WERI-Rb-1 (cell line): ENCODE results near the gene DERA.

Experiments
- DNase-seq: peaks from one replicate; pipeline ENCODE4 v3.0.0-alpha.2; 2020
- H3K27ac ChIP-seq: fragments of 250-450 bp; sonication (Bioruptor Pico); 2 replicates; pipeline ENCODE4 v1.5.1; 2020; ENCODE audit warnings: mild to moderate bottlenecking, moderate library complexity
- H3K27me3 ChIP-seq: fragments of 250-450 bp; sonication (Bioruptor Pico); 2 replicates; pipeline ENCODE4 v1.5.1; 2021; ENCODE audit warnings: mild to moderate bottlenecking, low read depth, moderate library complexity; ENCODE audit not compliant: insufficient read depth, severe bottlenecking
- H3K36me3 ChIP-seq: fragments of 250-450 bp; sonication (Bioruptor Pico); 2 replicates; pipeline ENCODE4 v1.5.1; 2020; ENCODE audit warnings: mild to moderate bottlenecking, moderate library complexity
- H3K4me3 ChIP-seq: 2 replicates; pipeline ENCODE4 v1.5.1; 2011; ENCODE audit warnings: low read depth, mild to moderate bottlenecking, control low read depth, low read length
- H3K9me3 ChIP-seq: fragments of 250-450 bp; sonication (Bioruptor Pico); 2 replicates; pipeline ENCODE4 v1.5.1; 2021; ENCODE audit warnings: mild to moderate bottlenecking, moderate library complexity; ENCODE audit not compliant: severe bottlenecking
- TF ChIP-seq, protein P1 (sequence below): IDR thresholded peaks from 2 replicates; pipeline ENCODE4 v1.5.1; 2011; ENCODE audit warnings: low read depth, mild to moderate bottlenecking, control low read depth, inconsistent platforms, low read length

Gene DERA

DNA sequence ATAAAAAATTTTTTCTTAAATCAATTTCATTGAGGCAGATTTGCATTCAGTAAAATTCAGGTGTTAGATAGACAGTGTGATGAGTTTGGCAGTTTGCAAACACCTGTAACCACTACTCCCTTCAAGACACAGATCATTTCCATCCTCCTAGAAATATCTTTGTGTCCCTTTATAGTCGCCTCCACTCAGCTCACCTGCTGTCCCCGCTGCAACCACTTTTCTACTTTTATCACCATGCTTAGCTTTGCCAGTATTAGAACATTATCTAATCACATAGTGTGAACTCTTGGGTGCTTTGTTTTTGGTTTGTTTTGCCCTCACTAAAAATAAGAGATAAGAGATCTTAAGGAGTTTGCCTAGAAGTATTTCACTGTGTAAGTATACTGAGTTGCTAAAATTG, 73.8 kb downstream of the DERA start:
- Histone ChIP-seq H3K4me3 (no peak overlapping the region), H3K27ac (no peak overlapping the region), H3K9me3 (no peaks in the 10 kb centered on the region), H3K36me3 (peaks cover 43% of the 10 kb centered on the region), H3K27me3 (no peaks in the 10 kb centered on the region)
- TF ChIP-seq, protein P1, sequence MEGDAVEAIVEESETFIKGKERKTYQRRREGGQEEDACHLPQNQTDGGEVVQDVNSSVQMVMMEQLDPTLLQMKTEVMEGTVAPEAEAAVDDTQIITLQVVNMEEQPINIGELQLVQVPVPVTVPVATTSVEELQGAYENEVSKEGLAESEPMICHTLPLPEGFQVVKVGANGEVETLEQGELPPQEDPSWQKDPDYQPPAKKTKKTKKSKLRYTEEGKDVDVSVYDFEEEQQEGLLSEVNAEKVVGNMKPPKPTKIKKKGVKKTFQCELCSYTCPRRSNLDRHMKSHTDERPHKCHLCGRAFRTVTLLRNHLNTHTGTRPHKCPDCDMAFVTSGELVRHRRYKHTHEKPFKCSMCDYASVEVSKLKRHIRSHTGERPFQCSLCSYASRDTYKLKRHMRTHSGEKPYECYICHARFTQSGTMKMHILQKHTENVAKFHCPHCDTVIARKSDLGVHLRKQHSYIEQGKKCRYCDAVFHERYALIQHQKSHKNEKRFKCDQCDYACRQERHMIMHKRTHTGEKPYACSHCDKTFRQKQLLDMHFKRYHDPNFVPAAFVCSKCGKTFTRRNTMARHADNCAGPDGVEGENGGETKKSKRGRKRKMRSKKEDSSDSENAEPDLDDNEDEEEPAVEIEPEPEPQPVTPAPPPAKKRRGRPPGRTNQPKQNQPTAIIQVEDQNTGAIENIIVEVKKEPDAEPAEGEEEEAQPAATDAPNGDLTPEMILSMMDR, result no peak
- no peak for DNase-seq

DNA sequence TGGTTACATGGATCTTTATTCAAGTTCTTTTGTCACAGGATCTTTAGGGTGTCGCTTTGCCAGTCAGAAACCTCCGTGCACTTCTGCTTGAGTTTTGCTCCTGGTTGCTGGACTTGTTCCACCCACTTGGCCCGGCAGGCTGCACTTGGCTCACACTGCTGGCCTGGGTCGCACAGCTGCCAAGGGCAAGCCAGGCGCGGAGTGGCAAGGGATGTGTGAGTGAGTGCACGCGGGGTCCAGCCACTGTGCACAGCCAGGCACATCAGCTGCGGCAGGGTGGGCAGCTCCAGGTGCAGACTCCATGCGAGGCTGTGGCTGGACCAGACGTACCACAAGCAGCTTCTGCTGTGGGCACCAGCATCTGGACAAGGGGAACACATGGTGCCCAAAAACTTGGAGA, 76.6 kb downstream of the DERA start:
- TF ChIP-seq, protein P1, result no peak
- Histone ChIP-seq H3K36me3 (peaks cover 37% of the 10 kb centered on the region), H3K27me3 (no peaks in the 10 kb centered on the region), H3K27ac (no peak overlapping the region), H3K9me3 (no peaks in the 10 kb centered on the region), H3K4me3 (no peak overlapping the region)
- DNase-seq, result no peak

DNA sequence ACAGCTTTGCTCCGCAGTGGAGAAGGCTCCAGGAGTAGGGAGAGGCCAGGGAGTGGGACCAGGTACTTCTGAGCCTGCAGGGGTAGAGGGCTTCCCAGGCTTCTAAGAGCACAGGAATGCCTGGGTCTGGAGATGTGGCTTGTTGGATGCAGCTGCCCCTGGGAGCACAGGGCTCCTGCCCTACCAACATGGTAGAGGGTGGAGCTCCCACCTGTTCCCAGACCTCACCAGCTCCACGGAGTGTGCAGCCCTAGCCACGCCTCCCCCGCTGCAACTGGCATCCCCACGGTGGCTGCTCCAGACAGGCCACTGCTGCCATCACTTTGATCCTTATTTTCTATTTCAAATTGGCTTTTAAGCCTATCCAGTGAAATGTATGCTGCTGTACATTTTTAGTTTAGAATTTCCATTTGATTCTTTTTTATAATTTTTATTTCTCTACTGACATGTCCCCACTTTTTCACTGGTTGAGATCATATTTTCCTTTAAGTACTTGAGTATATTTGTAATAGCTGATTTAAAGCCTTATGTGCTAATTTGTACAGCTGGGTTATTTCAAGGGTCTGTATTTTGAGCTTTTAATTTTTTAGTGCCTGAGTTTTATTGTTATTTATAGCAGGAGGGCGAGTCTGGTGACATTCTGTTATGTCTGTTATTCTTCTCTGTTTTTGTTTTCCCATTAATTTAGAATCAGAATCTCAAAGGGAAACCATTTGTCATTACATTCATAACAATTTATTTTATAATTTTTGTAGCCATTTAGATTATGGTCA, 78.0 kb downstream of the DERA start:
- Histone ChIP-seq H3K27me3 (no peaks in the 10 kb centered on the region), H3K4me3 (no peak overlapping the region), H3K9me3 (no peaks in the 10 kb centered on the region), H3K27ac (no peak overlapping the region), H3K36me3 (peaks cover 22% of the 10 kb centered on the region)
- TF ChIP-seq, protein P1, result no peak
- no peak for DNase-seq

DNA sequence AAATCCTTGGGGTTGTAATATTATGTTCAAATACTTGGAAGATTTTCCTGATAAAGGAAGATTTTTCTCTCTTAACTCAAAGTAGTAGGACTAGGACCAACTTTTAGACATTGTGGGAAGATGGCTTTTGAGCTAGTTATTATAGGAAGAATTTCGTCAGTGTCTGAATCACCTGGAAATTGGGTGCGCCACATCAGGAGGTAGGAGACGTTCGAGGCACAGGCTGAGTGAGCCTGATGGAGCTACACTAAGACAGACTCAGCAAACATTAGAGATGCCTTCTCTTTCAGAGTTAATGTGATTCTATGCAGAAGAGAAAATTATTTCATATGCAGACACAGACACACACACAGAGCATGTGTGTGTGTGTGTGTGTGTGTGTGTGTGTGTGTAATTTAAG, 84.7 kb downstream of the DERA start:
- Histone ChIP-seq H3K4me3 (no peak overlapping the region), H3K36me3 (peaks cover 2% of the 10 kb centered on the region), H3K27me3 (no peaks in the 10 kb centered on the region), H3K27ac (no peak overlapping the region), H3K9me3 (no peaks in the 10 kb centered on the region)
- TF ChIP-seq, protein P1, result no peak
- DNase-seq, result no peak

DNA sequence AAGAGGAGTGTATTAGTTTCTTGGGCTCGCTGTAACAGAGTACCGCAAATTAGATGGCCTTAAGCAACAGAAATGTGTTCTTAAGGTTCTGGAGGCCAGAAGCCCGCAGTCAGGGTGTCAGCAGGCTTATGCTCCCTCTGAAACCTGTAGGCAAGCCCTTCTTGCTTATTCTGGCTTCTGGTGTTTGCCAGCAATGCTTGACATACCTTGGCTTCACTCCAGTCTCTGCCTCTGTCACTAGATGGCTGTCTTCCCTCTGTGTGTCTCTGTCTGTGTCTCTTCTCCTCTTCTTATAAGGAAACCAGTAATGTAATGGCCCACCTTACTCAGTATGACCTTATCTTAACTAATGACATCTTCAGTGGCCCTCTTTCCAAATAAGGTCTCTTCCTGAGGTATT, 85.1 kb downstream of the DERA start:
- Histone ChIP-seq H3K36me3 (peaks cover 2% of the 10 kb centered on the region), H3K9me3 (no peaks in the 10 kb centered on the region), H3K27ac (no peak overlapping the region), H3K4me3 (no peak overlapping the region), H3K27me3 (no peaks in the 10 kb centered on the region)
- DNase-seq, result peak; percentile 19
- TF ChIP-seq, protein P1, result peak; percentile 61

DNA sequence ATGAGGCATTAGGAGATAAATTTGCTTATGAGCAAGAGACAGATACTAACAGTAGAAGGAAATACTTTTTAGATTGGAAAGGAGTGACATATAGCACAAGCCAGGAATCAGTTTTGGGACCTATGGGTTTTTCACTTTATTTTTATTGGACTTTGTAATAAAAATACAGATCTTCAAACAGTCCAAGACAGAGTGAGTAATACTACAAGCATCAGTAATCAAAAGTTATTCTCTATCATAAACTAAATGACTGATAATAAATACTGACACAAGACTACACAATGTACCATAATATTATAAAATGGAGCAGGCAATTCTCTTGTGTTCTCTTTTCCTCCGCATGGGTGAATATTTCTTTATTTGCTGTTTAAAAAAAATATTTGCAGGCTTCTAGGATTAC, 85.8 kb downstream of the DERA start:
- no peak for DNase-seq
- Histone ChIP-seq H3K9me3 (no peaks in the 10 kb centered on the region), H3K27me3 (no peaks in the 10 kb centered on the region), H3K27ac (no peak overlapping the region), H3K36me3 (peaks cover 2% of the 10 kb centered on the region), H3K4me3 (no peak overlapping the region)
- TF ChIP-seq, protein P1, result no peak
